Measurements from ENCODE around the gene TFR2. TPM values are rescaled to one million over a fixed set of nuclear protein-coding genes. Genes with fewer than 3 reads are reported as not detected.

TFR2 gene
- total RNA-seq, 1 experiment from 2014 or later: 0.12 TPM

GRCh38 chr7:100613412-100614175 lies 27.8 kb downstream of the TFR2 start:
- DNase-seq (ENCODE audit: low read depth): no peak

GRCh38 chr7:100612730-100613390 lies 28.5 kb downstream of the TFR2 start:
- DNase-seq (ENCODE audit: low read depth): no peak

- peak; percentile 99 for DNase-seq (ENCODE audit: low read depth)
Measured at GRCh38 chr7:100611983-100612729, 29.2 kb downstream of the TFR2 start, which contains the start of gene MOSPD3. MOSPD3 (plus strand) TSS chr7:100612540; CDS start chr7:100612792, 252 bp downstream.

- no peak for DNase-seq (ENCODE audit: low read depth)
Measured at GRCh38 chr7:100609958-100610357, 31.4 kb downstream of the TFR2 start.

- no peak for DNase-seq (ENCODE audit: low read depth)
Measured at GRCh38 chr7:100607111-100607510, 34.2 kb downstream of the TFR2 start.

GRCh38 chr7:100606313-100606712 lies 35.0 kb downstream of the TFR2 start:
- DNase-seq (ENCODE audit: low read depth): no peak

- DNase-seq (ENCODE audit: low read depth): no peak
Measured at GRCh38 chr7:100604976-100605911, 36.1 kb downstream of the TFR2 start.

GRCh38 chr7:100604028-100604975 lies 37.0 kb downstream of the TFR2 start:
- peak; percentile 79 for DNase-seq (ENCODE audit: low read depth)

- peak; percentile 43 for DNase-seq (ENCODE audit: low read depth)
Measured at GRCh38 chr7:100603726-100604027, 37.7 kb downstream of the TFR2 start.

GRCh38 chr7:100602889-100603725 lies 38.2 kb downstream of the TFR2 start:
- DNase-seq (ENCODE audit: low read depth): peak; percentile 94

GRCh38 chr7:100600730-100601038 lies 40.7 kb downstream of the TFR2 start:
- DNase-seq (ENCODE audit: low read depth): no peak

GRCh38 chr7:100599911-100600729 lies 41.2 kb downstream of the TFR2 start:
- DNase-seq (ENCODE audit: low read depth): no peak

- DNase-seq (ENCODE audit: low read depth): peak; percentile 26
Measured at GRCh38 chr7:100598425-100598824, 42.9 kb downstream of the TFR2 start.

- no peak for DNase-seq (ENCODE audit: low read depth)
Measured at GRCh38 chr7:100595188-100595587, 46.2 kb downstream of the TFR2 start.

GRCh38 chr7:100591596-100591995 lies 49.8 kb downstream of the TFR2 start:
- DNase-seq (ENCODE audit: low read depth): no peak

- DNase-seq (ENCODE audit: low read depth): no peak
Measured at GRCh38 chr7:100590077-100590737, 51.1 kb downstream of the TFR2 start.

GRCh38 chr7:100589341-100589947 lies 51.9 kb downstream of the TFR2 start:
- no peak for DNase-seq (ENCODE audit: low read depth)

GRCh38 chr7:100588438-100588837 lies 52.9 kb downstream of the TFR2 start:
- peak; percentile 50 for DNase-seq (ENCODE audit: low read depth)
